ENCODE measurements around the gene POU2F3. TPM values are rescaled to one million over a fixed set of nuclear protein-coding genes. Genes with fewer than 3 reads are reported as not detected.

POU2F3 gene
- total RNA-seq, 2 donors from 2014 or later, result 0.26 TPM; not detected in 1

DNA sequence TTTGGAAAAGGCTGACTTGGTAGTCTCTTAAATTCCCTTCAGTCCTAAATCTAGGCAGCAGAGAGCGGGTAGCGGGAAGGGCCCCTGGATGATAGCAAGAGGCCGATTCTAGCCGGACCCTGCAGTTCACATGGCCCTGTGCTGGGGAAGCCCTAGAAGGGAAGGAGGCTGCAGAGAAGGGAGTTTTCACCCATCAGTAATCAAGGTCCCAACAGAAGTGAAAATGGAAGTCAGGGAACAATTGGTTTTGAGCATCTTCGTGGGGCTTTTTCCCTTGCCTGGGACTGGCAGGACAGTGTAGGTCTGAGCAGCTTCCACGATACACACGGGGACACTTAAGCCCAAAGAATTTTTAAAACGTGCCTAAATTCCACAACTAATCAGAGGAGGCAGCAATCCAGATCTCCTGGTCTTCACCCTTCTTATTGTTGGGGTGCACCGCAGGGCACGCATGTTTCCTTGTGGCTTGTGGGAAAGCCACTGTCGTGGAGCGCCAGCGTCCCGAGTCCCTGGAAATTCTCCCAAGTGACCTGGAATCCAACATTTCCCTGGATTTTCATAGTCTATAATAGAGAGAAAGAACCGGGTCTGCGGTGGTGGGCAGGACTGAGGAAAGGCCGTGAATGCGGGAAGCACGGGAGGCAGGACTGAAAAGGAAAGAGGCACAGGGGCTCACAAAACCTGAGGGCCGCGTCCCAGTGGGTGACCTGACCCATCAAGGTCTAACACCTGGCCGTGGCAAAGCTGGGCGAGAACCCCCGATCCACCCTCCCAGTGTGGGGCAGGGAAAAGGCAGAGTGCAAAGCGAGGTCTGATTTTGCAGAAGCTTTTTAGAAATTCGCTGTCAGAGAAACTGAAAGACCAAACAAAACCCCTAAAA, 30.0 kb upstream of the POU2F3 start:
- H3K27ac ChIP-seq, result peak overlapping the region; percentile 89 to 95 (median 90)
- no peaks in the 10 kb centered on the region for H3K27me3 ChIP-seq
- no peaks in the 10 kb centered on the region for H3K36me3 ChIP-seq (replicated peaks in 1 of 2; ENCODE audit: insufficient read depth in 1 of 2, low read depth in 2 of 2)
- DNase-seq, result peak in 2 of 4 donors; percentile 47 to 51
- H3K9me3 ChIP-seq, result no peaks in the 10 kb centered on the region
- no peak for ATAC-seq
- TF ChIP-seq, protein P1, sequence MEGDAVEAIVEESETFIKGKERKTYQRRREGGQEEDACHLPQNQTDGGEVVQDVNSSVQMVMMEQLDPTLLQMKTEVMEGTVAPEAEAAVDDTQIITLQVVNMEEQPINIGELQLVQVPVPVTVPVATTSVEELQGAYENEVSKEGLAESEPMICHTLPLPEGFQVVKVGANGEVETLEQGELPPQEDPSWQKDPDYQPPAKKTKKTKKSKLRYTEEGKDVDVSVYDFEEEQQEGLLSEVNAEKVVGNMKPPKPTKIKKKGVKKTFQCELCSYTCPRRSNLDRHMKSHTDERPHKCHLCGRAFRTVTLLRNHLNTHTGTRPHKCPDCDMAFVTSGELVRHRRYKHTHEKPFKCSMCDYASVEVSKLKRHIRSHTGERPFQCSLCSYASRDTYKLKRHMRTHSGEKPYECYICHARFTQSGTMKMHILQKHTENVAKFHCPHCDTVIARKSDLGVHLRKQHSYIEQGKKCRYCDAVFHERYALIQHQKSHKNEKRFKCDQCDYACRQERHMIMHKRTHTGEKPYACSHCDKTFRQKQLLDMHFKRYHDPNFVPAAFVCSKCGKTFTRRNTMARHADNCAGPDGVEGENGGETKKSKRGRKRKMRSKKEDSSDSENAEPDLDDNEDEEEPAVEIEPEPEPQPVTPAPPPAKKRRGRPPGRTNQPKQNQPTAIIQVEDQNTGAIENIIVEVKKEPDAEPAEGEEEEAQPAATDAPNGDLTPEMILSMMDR (IDR thresholded peaks at IDR 0.05), result no peak
- TF ChIP-seq POLR2A (IDR thresholded peaks at IDR 0.05), result no peak
- H3K4me1 ChIP-seq, result peaks cover 81% of the 10 kb centered on the region
- peak overlapping the region; percentile 24 to 65 for H3K4me3 ChIP-seq
- whole genome bisulfite sequencing, 2 donors, result 11 to 15% methylated on average over 26 of the region's 26 CpGs
- intact Hi-C loops (cut with DNase I), result no loop called here

DNA sequence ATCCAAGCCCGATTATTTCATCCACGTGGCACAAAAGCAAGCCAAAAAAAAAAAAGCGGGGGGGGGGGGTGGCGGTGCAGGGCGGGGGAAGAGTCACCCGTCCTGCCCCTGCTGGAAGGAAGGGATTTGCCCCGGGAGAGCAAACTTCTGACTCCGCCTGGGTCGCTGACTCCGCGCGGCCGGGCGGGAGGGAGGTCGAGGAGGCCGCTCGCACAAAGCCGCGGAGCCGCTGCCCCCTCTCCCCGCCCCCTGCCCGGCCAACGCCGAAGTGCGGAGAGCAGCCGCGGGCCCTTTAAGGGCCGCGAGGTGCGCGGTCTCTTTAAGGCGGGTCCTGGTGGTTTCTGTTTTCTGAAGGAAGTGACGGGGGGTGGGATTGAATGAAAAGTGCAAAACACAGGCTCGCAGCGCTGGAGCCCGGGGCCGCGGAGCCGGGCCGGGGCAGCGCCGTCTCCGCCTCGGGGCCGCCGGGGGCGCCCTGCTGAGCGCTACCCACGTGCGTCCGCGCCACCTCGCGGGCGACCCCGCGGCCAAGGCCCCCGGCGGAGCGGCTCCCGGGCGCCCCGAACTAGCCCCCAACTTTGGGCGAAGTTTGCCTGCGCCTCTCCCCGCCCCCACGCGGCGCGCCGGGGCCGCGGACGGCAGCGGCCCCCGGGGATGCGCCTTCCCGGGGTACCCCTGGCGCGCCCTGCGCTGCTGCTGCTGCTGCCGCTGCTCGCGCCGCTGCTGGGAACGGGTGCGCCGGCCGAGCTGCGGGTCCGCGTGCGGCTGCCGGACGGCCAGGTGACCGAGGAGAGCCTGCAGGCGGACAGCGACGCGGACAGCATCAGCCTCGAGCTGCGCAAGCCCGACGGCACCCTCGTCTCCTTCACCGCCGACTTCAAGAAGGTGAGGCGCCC, 29.1 kb upstream of the POU2F3 start, which contains the start of gene OAF:
Gene OAF, plus strand, starts transcription at position 407 of the 896 bp plus-strand sequence. Its CDS starts 248 bp downstream, at position 655.
- ATAC-seq (peak; percentile 84), DNase-seq (peak; percentile 73 to 88 (median 81))
- TF ChIP-seq, protein P1 (IDR thresholded peaks at IDR 0.05), result peak; percentile 3 to 64 (median 31)
- peak; percentile 37 to 54 (median 54) for TF ChIP-seq POLR2A (IDR thresholded peaks at IDR 0.05)
- H3K9me3 ChIP-seq, result no peaks in the 10 kb centered on the region
- H3K4me1 ChIP-seq, result peaks cover 83% of the 10 kb centered on the region
- H3K4me3 ChIP-seq, result peak within 1 kb of the TSS; percentile 48 to 65
- no peaks in the 10 kb centered on the region for H3K36me3 ChIP-seq (replicated peaks in 1 of 2; ENCODE audit: insufficient read depth in 1 of 2, low read depth in 2 of 2)
- intact Hi-C loops (cut with DNase I), result no loop called here
- WGBS, 2 donors, result 1 to 3% methylated on average over 17 to 73 of the region's 108 CpGs
- H3K27ac ChIP-seq, result peak within 1 kb of the TSS; percentile 89 to 95 (median 90)
- no peaks in the 10 kb centered on the region for H3K27me3 ChIP-seq

DNA sequence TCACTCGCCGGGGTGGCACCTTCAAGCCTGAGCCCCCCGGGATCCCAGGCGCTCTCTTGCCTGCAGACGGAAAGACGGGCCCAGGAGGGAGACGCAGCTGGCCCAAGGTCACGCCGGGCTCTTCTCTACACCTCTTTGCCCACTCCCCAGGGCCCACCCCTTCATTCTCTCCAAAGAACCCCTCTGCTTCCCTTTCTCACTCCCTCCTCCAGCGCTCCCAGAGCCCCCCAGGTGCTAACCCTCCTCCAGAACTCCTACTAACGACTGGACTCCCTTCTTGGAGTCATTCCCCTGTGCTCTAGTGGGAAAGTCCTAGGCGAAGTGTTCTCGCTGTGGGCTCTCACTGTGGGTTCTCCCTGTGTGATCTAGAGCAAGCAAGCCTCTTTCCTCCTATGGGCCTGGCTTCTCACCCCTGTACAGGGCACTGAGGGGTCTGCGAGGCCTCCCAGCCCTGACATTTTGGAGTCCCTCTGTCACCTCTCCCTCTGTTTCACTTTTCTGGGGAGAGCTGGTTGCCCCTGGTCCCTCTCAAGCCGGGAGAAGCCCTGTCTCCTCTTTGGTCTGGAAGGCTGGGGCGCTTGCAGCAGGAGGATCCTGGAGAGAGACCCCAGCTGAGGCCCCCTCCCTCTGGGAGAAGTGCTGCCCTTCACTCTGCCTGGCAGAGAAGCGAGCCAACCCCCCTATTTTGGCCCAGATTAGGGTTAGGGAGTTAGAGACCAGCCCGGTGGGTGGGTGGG, 28.2 kb upstream of the POU2F3 start:
- Histone ChIP-seq H3K9me3 (no peaks in the 10 kb centered on the region), H3K36me3 (replicated peaks in 1 of 2; ENCODE audit: insufficient read depth in 1 of 2, low read depth in 2 of 2) (no peaks in the 10 kb centered on the region), H3K27ac (peak overlapping the region; percentile 89 to 95 (median 90)), H3K4me3 (peak overlapping the region; percentile 48 to 65), H3K27me3 (no peaks in the 10 kb centered on the region), H3K4me1 (peaks cover 83% of the 10 kb centered on the region)
- 2 to 9% methylated on average over 11 to 17 of the region's 18 CpGs for WGBS, 2 donors
- DNase-seq (no peak), ATAC-seq (no peak)
- TF ChIP-seq, protein P1 (IDR thresholded peaks at IDR 0.05), result no peak
- no peak for TF ChIP-seq POLR2A (IDR thresholded peaks at IDR 0.05)
- intact Hi-C loops (cut with DNase I), result no loop called here

DNA sequence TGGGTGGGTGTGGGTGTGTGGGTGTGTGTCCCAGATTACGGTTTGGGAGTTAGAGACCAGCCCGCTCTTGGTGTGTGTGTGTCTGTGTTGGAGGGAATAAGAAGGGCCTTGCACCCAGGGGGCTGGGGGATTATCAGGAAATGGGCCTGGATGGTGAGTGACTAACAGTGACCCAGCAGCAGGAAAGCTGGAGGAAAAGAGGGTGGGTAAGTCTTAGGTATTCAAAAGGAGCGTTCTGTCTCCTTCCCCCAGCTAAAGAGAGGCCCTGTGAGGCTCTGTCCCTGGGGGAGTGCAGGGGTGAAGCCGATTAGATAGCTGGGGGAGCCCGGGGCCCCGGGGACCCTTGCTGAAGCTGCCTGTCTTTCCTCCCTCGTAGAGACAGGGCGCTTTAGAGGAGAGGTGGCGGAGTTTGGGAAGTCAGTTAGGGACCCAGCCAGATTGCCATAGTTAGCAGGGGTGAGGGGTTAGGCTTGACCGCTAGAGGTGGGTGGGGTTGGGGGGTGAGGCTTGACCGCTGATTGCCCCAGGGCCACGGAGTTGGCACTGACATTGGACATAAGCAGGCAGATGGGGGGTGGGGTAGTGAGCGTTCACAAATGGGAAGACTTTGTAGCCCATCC, 27.6 kb upstream of the POU2F3 start:
- ATAC-seq (no peak), DNase-seq (no peak)
- intact Hi-C loops (cut with DNase I), result no loop called here
- no peak for TF ChIP-seq POLR2A (IDR thresholded peaks at IDR 0.05)
- TF ChIP-seq, protein P1 (IDR thresholded peaks at IDR 0.05), result no peak
- H3K36me3 ChIP-seq (replicated peaks in 1 of 2; ENCODE audit: insufficient read depth in 1 of 2, low read depth in 2 of 2), result no peaks in the 10 kb centered on the region
- 26 to 34% methylated on average over 13 of the region's 13 CpGs for WGBS, 2 donors
- H3K4me3 ChIP-seq, result peak overlapping the region; percentile 14 to 48
- peak overlapping the region; percentile 33 to 95 (median 90) for H3K27ac ChIP-seq
- no peaks in the 10 kb centered on the region for H3K9me3 ChIP-seq
- H3K27me3 ChIP-seq, result no peaks in the 10 kb centered on the region
- peaks cover 83% of the 10 kb centered on the region for H3K4me1 ChIP-seq

Measured in body of pancreas (tissue), 4 donors.